Measurements from ENCODE around the gene APCDD1.

APCDD1 gene

GRCh38 chr18:10410472-10411308, 43.7 kb upstream of the APCDD1 start:
- no peak for DNase-seq (ENCODE audit: low read depth, low spot score)
- no peak overlapping the region for H3K4me3 ChIP-seq (ENCODE audit: low read depth, low read length)
- ChIA-PET CTCF (interaction anchor here (0.5 kb wide), 1 partner anchor 296 kb away, joined by 3 read pairs; no protein-coding TSS in a partner anchor), POLR2A (no interaction called here)
- no peak for TF ChIP-seq CTCF (IDR thresholded peaks at IDR 0.05; ENCODE audit: insufficient read depth, low read length, missing control alignments)

DNA sequence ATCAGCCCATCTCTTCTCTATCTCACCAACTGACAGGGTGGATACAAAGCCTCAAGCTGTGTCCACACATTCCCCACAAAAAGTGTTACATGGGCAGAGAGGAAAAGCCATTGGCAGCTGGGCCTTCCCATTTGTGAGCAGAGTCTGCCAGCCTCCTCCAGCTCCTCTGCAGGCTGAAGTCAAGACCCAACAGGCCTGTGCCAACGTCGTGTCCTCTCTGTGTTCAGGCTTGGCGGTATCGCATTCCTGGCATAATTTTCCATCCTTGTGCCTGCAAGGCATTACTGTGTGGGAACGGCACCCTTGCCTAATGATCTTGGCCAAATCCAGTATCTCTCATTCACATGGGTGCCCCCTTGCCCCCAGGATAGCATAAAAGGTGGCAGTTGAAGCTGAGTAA, 41.5 kb upstream of the APCDD1 start:
- ChIA-PET POLR2A (no interaction called here), CTCF (no interaction called here)
- no peak overlapping the region for H3K4me3 ChIP-seq (ENCODE audit: low read depth, low read length)
- no peak for TF ChIP-seq CTCF (IDR thresholded peaks at IDR 0.05; ENCODE audit: insufficient read depth, low read length, missing control alignments)
- DNase-seq (ENCODE audit: low read depth, low spot score), result no peak

GRCh38 chr18:10413722-10414121, 40.7 kb upstream of the APCDD1 start:
- CTCF ChIA-PET, result no interaction called here
- TF ChIP-seq CTCF (IDR thresholded peaks at IDR 0.05; ENCODE audit: insufficient read depth, low read length, missing control alignments), result no peak
- H3K4me3 ChIP-seq (ENCODE audit: low read depth, low read length), result no peak overlapping the region
- DNase-seq (ENCODE audit: low read depth, low spot score), result no peak
- POLR2A ChIA-PET, result no interaction called here

- ChIA-PET CTCF (no interaction called here), POLR2A (no interaction called here)
- H3K4me3 ChIP-seq (ENCODE audit: low read depth, low read length), result no peak overlapping the region
- no peak for DNase-seq (ENCODE audit: low read depth, low spot score)
- TF ChIP-seq CTCF (IDR thresholded peaks at IDR 0.05; ENCODE audit: insufficient read depth, low read length, missing control alignments), result no peak
Measured at GRCh38 chr18:10414293-10414842, 40.1 kb upstream of the APCDD1 start.

GRCh38 chr18:10416065-10416464, 38.4 kb upstream of the APCDD1 start:
- H3K4me3 ChIP-seq (ENCODE audit: low read depth, low read length), result no peak overlapping the region
- no peak for DNase-seq (ENCODE audit: low read depth, low spot score)
- TF ChIP-seq CTCF (IDR thresholded peaks at IDR 0.05; ENCODE audit: insufficient read depth, low read length, missing control alignments), result no peak
- CTCF ChIA-PET, result no interaction called here
- POLR2A ChIA-PET, result no interaction called here

GRCh38 chr18:10417191-10417590, 37.2 kb upstream of the APCDD1 start:
- ChIA-PET POLR2A (interaction anchor here (0.9 kb wide), 1 partner anchor 39 kb away, joined by 3 read pairs; no protein-coding TSS in a partner anchor), CTCF (no interaction called here)
- no peak for DNase-seq (ENCODE audit: low read depth, low spot score)
- H3K4me3 ChIP-seq (ENCODE audit: low read depth, low read length), result no peak overlapping the region
- no peak for TF ChIP-seq CTCF (IDR thresholded peaks at IDR 0.05; ENCODE audit: insufficient read depth, low read length, missing control alignments)

Data from AG04449 (cell line).